Measurements from ENCODE around the gene BAHCC1.

DNA sequence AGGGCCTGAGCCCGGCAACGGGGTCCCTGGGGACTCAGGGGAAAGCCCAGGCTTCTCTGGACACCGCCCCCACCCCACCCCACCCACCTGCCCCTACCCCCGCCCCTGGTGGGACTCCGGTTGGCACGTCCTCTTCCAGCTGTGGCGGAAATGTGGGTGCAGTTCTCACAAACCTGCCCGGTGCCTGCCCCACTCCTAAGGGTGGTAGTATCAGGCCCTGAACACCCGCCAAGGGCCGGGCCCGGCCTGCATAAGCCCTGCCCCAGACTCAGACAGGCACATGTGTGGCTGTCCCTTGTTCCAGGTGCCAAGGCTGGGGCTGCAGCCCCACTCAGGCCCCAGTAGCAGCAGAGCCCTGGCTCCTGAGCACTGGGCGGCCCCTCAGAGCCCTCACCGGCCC is 59.2 kb downstream of the BAHCC1 start:
- no peak for TF ChIP-seq CTCF (IDR thresholded peaks at IDR 0.05; ENCODE audit: low read depth, low read length)
- TF ChIP-seq EZH2phosphoT487 (IDR thresholded peaks at IDR 0.05; ENCODE audit: low read depth) = no peak

Data from OCI-LY3 (cell line).